SW 1271 (cell line): Measurements from ENCODE around the gene TMEM52.
"Not testable (repeated sequence)": the region's sequence is repeated elsewhere in the genome, so short reads cannot be mapped to it uniquely, and the experiment has no call there.

ENCODE experiments used
- DNase-seq, 2 experiments: peaks; one replicate each; lab custom pipeline; 2025; lab: John Stamatoyannopoulos, UW

TMEM52 gene

DNA sequence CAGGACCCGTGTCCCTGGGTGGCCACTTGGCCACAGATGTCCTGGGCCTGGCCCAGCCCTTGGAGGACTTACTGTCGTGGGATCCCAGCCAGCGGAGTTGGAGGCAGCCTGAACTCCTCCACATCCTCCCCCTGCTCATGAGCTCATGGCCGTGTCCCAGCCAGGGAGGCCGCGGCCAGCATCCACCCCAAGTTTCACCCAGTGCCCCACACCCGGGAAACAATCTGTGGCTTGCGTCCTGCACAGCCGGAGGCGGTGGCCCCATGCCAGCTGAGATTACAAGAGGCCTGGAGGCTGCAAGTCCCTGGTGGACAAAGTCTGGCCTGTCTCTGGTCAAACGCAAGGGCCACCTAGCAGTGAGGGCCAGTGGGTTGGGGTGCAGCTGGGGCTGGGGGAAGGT, 27.5 kb upstream of the TMEM52 start:
- no peak for DNase-seq

DNA sequence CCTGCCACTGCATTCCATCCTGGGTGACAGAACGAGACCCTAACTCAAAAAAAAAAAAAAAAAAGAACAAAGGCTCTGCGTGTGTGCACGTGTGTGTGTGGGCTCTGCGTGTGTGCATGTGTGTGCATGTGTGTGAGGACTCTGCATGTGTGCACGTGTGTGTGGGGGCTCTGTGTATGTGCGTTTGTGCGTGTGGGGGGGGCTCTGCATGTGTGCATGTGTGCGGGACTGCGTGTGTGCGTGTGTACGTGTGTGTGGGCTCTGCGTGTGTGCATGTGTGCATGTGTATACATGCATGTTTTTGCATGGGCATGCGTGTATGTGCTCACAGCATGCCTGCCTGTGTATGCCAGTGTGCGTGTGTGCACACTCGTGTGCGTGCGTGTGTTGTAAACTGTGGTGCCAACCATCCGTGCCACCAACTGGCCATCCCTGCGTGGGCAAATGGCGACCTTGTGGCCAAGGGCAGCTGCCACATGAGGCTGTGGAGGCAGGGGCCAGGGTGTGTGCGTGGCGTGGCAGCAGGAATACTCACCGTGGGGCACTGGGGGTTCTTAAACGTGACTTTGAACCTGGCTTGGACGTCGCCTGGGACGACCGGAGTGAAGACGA, 26.8 kb upstream of the TMEM52 start:
- no peak for DNase-seq

DNA sequence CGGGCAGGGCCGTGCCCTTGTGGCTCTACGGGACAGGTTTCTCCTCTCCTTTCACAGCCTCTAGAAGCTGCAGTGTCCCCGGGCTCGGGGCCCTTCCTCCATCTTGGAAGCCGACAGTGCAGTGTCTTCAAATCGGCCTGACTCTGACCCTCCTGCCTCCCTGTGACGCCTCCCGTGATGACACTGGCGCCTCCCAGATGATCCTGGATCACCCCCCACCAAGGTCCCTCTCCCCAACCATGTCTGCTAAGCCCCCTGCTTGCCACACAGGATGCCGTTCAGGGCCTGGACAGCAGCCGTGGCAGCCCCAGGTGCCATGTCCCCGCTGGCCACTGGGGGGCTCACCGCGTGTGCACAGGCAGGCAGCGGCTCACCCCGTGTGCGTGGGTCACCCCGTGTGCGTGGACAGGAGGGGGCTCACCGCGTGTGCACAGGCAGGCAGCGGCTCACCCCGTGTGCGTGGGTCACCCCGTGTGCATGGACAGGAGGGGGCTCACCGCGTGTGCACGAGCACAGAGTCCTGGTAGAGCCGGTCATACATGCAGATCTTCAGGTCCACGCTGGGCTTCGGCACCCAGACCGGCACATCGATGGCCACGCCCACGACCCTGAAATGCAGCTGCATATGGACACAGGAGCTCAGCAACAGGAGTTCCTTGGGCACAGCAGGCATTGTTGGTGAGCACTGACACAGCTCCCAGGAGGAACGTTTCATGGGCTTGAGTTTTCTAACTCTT, 24.9 kb upstream of the TMEM52 start:
- peak in 1 of 2 experiments; percentile 50 for DNase-seq

DNA sequence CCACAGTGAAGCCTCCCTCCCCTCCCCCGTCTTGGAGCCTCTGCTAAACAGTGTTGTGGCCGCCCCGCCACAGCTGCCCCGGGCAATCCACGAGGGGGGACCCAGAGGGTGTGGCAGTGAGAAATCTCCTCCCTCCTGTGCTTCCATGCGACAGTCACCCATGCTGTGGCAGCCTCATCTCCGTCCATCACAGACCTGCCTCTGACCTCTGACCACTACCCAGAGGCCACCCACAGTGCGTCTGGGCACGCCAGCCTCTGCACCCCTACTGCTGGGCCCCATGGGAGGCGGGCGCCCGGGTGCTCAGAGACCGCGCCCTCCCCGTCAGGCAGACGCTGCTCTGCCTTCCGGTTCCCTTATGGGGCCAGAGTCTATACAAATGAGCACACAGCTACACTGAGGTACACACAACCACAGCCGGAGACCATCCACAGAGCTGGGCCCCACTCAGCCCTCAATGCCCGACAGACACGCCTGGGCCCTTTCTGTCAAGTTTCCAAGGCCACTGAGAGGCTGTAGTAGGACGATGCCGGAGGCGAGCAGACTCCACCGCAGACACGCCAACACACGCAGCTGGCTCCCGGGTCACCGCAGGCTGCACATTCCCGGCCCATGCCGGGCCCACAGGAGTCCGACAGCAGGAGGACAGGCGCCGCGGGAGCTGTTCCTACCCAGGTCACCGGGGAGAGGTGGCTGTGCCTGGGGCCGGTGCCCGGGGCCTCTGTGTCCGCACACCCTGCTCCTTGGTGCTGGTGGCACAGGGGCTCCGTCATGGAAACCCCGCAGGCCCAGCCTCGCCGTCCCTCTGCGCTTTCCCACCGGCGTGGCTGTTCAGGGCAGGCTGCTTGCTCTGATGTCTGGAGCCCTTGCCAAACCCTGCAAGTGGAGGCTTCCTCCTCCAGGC, 23.9 kb upstream of the TMEM52 start:
- no peak for DNase-seq

DNA sequence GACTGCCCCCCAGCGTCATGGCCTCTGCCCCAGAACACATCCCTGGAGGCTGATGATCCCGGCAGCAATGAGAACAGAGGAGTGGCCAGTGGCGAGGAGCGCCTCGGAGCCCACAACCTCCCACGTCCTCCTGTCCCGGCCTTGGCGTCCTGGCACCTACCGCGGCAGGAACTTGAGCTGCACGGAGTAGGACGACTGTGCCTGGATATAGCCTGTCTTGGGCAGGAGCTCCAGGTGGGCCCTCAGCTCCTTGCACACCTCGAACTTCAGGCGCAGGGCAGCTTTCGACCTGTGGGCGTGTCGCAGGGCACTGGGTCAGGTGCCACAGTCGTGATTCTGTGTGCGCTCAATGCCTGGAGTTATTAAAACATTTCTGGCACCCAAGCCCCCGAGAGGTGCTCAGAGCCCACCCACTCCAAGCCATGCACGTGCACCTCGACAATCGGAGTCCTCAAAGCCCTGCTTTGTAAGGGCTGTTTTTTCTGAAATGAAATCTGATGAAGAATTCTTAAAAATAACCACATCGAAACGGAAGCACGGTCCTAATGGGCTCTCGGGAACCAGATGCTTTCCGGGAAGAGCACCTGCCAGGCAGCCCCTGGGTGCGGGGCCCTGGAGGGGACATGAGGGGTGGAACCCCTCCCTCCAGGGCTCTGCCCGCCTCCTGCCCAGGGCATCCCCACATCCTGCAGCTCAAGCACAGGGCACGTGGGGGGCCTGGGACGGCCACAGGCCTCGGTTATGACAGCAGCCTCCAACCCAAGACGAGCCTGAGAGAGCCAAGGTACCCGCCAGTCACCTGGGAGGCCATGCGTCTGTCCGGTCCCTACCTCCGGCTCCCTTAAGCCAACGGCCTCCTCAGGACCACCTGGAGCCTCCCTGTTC, 23.0 kb upstream of the TMEM52 start:
- no peak for DNase-seq

DNA sequence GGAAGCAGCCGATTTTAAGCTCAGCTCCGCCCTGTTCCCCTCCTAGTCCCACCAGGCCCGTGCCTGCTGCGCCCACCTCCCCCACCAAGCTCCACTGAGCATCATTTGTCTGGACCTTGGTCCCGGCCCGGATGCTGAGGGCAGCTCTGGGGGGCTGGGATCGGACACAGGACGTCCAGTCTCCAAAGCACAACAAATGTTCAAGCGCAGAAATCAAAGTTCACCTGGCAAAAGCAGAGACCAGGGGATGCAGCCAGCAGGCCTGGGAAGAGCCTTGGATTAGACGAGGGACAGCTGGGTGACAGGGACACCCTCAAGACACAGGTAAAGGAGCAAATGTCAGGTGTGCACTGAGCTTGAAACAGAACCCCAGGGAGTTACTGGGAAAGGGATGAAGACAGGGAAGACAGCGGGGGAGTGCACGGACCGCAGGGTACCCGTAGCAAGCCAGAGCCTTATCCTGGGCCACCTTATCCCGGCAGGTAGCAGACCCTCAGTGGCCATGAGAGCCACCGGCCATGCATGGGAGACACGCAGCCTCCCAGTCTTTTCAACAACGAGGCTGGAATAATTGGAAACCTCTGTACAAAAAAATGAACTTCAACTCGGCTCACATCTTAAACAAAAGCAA, 22.2 kb upstream of the TMEM52 start:
- DNase-seq: no peak

DNA sequence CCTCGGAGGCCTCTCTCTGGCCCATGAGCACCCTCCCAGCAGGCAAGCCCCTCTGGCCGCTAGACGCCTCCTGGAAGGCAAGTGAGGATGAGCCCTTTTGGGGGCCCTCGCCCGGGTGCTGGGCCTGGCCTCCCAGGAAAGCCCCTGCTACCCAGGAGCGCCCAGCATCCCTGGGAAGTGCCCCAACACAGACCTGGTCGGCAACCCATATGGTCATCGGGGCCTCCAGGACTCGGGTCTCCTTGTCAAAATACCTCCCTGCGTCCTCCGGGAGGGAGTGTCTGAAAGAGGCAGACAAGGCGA, 21.0 kb upstream of the TMEM52 start:
- no peak for DNase-seq

DNA sequence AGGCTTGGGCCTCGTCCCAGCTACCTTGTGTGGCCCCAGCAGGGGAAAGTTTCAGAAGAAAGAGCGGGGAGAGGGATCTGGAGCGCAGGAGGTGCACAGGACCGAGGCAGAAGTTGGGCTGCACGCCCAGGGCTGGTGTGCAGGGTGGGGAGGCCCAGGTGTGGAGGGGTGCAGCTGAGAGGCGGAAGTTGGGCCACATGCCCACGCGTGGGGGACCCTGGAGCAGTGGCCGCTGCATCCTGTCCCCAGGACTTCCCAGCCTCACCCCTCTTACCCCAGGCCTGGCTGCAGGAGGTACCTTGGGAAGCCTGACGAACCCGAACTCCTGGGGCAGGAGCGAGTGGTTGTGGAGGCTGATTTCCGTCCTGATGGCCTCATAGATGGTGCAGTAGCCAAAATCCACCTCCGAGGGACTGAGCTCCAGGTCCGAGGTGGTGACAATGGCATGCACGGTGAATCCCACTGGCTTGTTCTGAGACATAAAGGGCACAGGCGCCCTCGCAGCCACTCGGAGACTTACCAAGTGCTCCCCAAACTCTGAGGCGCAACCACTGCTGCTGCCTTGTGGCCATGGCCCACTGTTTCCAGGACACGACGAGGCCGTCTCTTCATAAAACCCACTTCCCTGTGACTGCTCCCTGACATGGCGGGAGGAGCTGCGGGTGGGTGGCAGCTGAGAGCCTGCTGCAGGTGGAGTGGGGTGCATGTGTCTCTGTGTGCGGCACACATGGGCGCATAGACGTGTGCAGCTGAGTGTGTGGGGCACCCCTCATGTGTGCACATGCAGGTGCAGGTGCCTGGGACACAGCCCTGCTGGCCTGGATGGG, 20.4 kb upstream of the TMEM52 start:
- no peak for DNase-seq

DNA sequence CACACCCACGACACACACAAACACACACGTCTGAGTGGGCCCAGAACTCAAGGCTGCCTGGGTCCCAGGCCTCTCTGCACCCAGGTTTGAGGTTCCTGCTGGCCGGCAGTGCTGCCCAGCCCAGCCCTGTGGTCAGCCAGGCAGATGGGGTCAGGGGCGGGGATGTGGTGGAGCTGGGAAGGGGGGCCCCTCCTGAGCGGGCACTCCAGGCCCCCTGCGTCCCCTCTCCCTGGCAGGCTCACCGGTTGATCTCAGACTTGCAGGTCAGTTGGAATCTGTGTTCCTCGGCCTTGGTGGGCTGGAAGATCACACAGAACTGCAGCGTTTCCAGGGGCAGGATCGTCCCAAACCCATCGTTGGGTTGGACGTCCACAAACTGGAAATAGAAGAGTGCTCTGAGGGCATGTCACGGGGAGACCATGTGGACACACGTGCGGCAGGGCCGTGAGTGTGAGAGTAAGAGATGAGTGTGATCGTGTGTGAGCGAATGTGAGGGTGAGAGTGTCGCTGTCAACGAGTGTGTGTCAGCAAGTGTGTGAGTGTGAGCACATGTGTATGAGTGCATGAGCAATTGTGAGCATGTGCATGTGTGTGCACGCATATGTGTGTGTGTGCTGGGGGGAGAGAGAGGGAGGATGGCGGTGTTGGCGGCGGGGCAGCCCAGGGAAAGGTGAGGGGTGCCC, 19.7 kb upstream of the TMEM52 start:
- no peak for DNase-seq

DNA sequence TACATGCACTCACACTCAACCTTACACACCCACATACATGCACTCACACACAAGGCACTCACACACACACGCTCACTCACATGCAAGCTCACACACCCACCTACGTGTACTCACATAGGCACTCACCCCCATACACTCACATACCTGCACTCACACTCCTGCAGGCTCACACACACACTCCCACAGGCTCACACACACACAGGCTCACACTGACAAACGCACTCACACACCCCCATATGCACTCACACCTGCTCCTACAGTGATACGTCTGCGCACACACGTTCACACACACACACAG, 19.1 kb upstream of the TMEM52 start:
- DNase-seq: no peak

DNA sequence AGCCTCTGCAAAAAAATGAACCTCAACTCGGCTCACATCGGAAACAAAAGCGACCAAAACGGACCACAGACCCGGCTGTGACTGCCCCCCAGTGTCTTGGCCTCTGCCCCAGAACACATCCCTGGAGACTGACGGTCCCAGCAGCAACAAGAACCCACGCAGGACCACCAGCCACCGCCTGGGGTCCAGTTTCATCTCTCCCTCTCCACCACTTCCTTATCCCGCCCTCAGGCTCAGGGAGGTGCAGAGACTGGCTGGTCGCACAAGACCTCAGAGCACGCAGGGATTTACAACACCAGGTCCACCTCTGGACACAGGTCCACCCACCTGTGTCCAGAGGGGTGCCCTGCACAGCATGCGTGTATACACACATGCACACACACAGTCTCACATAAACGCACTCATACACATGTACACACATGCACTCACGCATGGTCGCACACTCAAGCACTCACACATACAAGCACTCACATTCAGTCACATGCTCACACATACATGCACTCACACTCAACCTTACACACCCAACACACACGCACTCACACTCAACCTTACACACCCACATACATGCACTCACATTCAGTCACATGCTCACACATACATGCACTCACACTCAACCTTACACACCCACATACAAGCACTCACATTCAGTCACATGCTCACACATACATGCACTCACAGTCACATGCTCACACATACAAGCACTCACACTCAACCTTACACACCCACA, 18.6 kb upstream of the TMEM52 start:
- no peak for DNase-seq

DNA sequence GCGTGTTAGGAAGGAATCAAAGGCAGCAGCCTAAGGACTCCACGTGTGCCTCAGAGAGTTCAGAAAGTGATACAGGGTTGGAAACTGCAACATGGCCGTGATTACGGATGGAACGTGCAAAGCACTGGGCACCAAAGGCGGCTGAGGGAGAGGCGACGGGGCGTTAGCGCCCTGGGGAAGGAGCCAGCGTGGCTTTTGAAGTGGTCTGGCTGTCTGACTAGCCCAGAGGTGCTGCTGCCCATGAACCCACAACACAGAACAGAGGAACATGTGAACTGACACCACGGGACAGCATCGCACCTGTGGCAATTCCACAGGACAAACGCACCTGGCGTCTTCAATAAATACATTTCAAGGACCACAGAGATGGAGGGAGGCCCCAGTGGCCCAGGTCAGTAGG, 18.0 kb upstream of the TMEM52 start:
- DNase-seq: no peak

DNA sequence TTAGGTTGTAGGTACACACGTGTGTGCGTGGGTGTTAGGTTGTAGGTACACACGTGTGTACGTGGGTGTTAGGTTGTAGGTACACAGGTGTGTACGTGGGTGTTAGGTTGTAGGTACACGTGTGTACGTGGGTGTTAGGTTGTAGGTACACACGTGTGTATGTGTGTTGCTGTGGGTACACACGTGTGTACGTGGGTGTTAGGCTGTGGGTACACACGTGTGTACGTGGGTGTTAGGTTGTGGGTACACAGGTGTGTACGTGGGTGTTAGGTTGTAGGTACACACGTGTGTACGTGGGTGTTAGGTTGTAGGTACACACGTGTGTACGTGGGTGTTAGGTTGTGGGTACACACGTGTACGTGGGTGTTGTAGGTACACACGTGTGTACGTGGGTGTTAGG, 15.8 kb upstream of the TMEM52 start:
- DNase-seq: not testable (repeated sequence)

DNA sequence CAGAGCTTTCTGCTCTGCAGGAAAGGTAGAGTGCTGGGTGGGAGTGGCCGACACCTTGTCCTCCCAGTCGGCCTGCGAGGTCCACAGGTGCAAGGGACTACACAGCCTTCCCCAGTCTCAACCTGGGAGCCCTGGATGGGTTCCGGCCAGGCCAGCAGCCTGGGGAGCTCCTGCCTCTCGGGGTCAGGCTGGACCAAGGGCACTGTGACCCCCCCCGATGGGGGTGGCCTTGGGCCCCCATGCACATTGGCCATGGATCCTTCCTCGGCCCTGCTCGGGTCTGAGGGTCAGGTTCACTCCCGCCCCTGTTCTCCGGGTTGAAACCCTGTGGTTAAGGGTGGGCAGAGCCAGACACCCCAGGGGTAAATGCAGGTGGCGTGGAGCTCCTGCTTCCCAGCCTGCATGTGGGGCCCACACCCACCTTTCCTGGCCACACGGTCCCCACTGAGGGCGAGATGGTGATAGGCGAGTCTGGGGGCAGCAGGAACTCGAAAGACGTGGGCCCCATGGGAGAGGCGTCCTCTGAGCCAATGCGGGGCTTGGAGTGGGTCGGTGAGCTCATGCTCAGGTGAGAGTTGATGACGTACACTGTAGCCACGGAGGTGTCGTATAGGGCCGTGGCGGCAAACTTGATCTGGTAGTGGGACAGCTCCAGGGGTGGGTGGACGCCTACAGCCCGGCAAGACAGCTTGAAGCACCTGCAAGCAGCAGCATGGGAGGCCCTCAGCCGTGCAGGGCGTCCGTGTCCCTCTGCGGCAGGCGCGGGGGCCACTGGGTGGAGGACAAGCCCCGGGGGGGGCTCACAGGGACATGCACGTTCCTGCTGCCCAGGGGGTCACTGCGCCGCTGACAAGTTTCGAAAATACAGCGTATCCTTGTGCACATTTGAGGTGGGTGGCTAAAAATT, 10.8 kb upstream of the TMEM52 start:
- DNase-seq: no peak

DNA sequence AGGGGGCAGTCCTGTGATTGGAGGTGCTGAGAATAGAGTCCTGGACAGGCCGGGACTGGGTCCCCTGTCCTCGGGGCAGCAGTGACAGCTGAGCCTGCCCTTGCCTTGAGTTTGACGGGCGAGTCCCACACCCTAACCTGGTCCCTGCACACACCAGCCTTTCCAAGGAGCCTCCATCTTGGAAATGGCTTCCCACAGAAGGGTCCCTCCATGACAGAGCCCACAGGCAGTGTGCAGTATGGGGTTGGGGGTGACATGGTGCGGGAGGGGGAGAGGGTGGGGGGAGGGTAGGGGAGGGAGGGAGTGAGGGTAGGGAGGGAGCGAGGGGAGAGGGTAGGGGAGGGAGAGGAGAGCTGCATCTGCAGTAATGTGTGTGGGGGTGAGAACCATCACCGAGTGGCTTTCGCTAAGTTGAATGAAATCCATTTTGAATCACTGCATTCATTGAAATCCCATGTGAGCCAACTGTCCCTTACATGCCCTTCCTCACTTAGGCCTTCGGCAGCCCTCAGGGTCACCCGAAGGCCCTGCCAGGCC, 10.1 kb upstream of the TMEM52 start:
- no peak for DNase-seq

DNA sequence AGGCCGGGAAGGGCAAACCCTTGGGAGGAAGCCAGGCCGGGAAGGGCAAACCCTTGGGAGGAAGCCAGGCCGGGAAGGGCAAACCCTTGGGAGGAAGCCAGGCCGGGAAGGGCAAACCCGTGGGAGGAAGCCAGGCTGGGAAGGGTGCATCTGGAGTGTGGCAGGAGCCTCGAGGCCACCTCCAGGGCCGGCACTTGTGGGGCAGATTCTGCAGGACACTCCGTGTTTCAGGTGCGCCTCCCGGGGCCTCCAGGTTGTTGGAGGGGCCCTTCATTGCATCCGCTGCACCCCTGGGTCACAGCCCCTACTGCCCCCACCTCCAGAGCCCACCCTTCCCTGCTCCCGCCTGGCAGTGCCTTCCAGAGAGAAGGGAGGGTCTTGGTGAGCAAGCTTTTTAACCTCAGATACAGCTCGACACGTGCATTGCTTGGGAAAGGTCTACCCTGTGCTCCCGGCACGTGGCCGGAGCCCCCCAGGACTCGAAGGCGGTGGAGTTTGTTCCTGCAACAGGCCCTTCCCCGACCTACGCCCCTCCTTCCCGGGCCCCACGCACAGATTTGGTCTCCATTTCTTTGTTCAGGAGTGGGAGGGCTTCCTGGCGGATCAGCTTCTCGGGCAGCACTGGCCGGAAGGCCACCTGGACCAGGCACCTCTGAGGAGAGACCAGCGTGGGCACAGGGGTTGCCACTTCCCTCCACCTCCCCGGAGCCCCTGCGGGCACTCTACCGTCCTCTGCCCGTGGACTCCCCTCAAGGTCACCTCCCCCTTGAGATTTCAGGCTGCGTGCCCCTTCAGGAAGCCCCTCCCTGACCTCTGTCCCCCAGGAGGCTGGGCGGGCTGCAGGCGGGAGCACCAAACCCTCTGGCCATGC, 9.4 kb upstream of the TMEM52 start:
- DNase-seq: no peak

DNA sequence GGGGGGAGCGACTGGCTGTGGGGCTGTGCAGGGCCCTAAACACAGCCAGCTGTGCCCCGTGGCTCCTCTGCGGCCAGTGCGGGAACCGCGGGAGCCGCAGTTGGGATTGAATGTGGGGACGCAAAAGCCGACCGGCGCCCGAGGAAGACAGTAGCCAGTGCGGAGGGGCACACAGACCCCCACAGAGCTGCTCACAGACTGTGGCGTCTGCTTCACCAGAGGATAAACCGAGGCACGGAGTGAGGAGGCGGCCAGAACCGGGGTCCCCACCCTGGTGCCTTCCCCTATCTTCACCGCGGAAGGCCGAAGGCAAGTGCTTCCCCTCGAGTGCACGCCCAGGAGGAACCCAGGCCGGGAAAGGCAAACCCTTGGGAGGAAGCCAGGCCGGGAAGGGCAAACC, 8.7 kb upstream of the TMEM52 start:
- no peak for DNase-seq
